ENCODE data around the gene ZDHHC16. TPM values are rescaled to one million over a fixed set of nuclear protein-coding genes. Genes with fewer than 3 reads are reported as not detected.

The ZDHHC16 gene
- total RNA-seq, 1 donor from 2014 or later, result 37.4 TPM

GRCh38 chr10:97479939-97480338 lies 34.0 kb downstream of the ZDHHC16 start:
- DNase-seq (ENCODE audit: low spot score), result no peak

- DNase-seq (ENCODE audit: low spot score), result no peak
Observed at GRCh38 chr10:97481071-97481470, 35.1 kb downstream of the ZDHHC16 start.

- DNase-seq (ENCODE audit: low spot score), result no peak
Observed at GRCh38 chr10:97482381-97482780, 36.4 kb downstream of the ZDHHC16 start.

- DNase-seq (ENCODE audit: low spot score), result no peak
Observed at GRCh38 chr10:97483506-97483905, 37.5 kb downstream of the ZDHHC16 start.

GRCh38 chr10:97483921-97484320 lies 37.9 kb downstream of the ZDHHC16 start:
- no peak for DNase-seq (ENCODE audit: low spot score)

- no peak for DNase-seq (ENCODE audit: low spot score)
Observed at GRCh38 chr10:97485647-97486281, 39.8 kb downstream of the ZDHHC16 start.

GRCh38 chr10:97490592-97490991 lies 44.6 kb downstream of the ZDHHC16 start:
- no peak for DNase-seq (ENCODE audit: low spot score)

GRCh38 chr10:97494151-97494550 lies 48.2 kb downstream of the ZDHHC16 start:
- DNase-seq (ENCODE audit: low spot score), result no peak

- no peak for DNase-seq (ENCODE audit: low spot score)
Observed at GRCh38 chr10:97494863-97495506, 49.0 kb downstream of the ZDHHC16 start.

GRCh38 chr10:97497572-97498075 lies 51.6 kb downstream of the ZDHHC16 start:
- peak; percentile 74 for DNase-seq (ENCODE audit: low spot score)

- peak; percentile 99 for DNase-seq (ENCODE audit: low spot score)
Observed at GRCh38 chr10:97498076-97498840, 52.3 kb downstream of the ZDHHC16 start, which contains the start of gene MMS19. Gene MMS19, minus strand, starts transcription at chr10:97498422. Its CDS starts 38 bp downstream, at chr10:97498384.

GRCh38 chr10:97498841-97499560 lies 53.0 kb downstream of the ZDHHC16 start, which contains the start of gene UBTD1:
Gene UBTD1, plus strand, starts transcription at chr10:97498924. Its CDS starts 280 bp downstream, at chr10:97499204.
- peak; percentile 45 for DNase-seq (ENCODE audit: low spot score)

- DNase-seq (ENCODE audit: low spot score), result peak; percentile 46
Observed at GRCh38 chr10:97499561-97500296, 53.8 kb downstream of the ZDHHC16 start.

- DNase-seq (ENCODE audit: low spot score), result no peak
Observed at GRCh38 chr10:97500297-97500575, 54.3 kb downstream of the ZDHHC16 start.

- DNase-seq (ENCODE audit: low spot score), result no peak
Observed at GRCh38 chr10:97502916-97503315, 56.9 kb downstream of the ZDHHC16 start.

GRCh38 chr10:97503406-97503805 lies 57.4 kb downstream of the ZDHHC16 start:
- DNase-seq (ENCODE audit: low spot score), result no peak

- DNase-seq (ENCODE audit: low spot score), result no peak
Observed at GRCh38 chr10:97505152-97505551, 59.2 kb downstream of the ZDHHC16 start.

GRCh38 chr10:97506199-97506991 lies 60.4 kb downstream of the ZDHHC16 start:
- no peak for DNase-seq (ENCODE audit: low spot score)
